OCI-LY7 (cell line): ENCODE measurements around the gene GUCY1A2.

Experiments
- CTCF ChIP-seq: fragments of 200-600 bp; sonication (generic); conservative IDR thresholded peaks from 2 replicates; pipeline ENCODE4 v1.5.1; 2014; ENCODE audit warnings: mild to moderate bottlenecking, antibody characterized with exemption, low read length, moderate library complexity, mixed read lengths
- EZH2phosphoT487 ChIP-seq: fragments of 200-600 bp; sonication (generic); IDR thresholded peaks from 2 replicates; pipeline ENCODE4 v1.6.1; 2018; ENCODE audit warnings: low read depth, borderline replicate concordance, mild to moderate bottlenecking, mixed run types, antibody characterized with exemption, low read length, moderate library complexity, mixed read lengths

- TF ChIP-seq CTCF (no peak), EZH2phosphoT487 (no peak)
Measured at GRCh38 chr11:106996691-106997090, 21.6 kb downstream of the GUCY1A2 start.
